K562 (cell line): ENCODE measurements around the gene PPP1R12B.
"Not testable (repeated sequence)": the region's sequence is repeated elsewhere in the genome, so short reads cannot be mapped to it uniquely, and the experiment has no call there.

Experiments
- HDGF ChIP-seq: fragments of 450-650 bp; IDR thresholded peaks from 2 replicates; pipeline ENCODE4 v1.6.1; 2016
- KLF16 ChIP-seq: IDR thresholded peaks from 2 replicates; pipeline ENCODE4 v1.6.1; 2016; ENCODE audit warnings: antibody characterized with exemption
- LEF1 ChIP-seq: fragments of 450-650 bp; IDR thresholded peaks from 2 replicates; pipeline ENCODE4 v1.6.1; 2016; ENCODE audit warnings: mild to moderate bottlenecking
- RAD21 ChIP-seq, 2 experiments: fragments of 250-450 bp in 1 of 2; fragments of 450-650 bp in 1 of 2; sonication (Bioruptor Pico) in 1 of 2; formaldehyde crosslinking in 1 of 2; IDR thresholded peaks in 1 of 2; conservative IDR thresholded peaks in 1 of 2; 2 replicates each; pipeline versions ENCODE4 v1.4.0 to v1.8.0; 2020 to 2022; ENCODE audit warnings: mild to moderate bottlenecking in 2 of 2, moderate library complexity in 1 of 2
- SAP30 ChIP-seq: fragments of 200-600 bp; sonication (generic); IDR thresholded peaks from 2 replicates; pipeline ENCODE4 v1.6.1; 2012; ENCODE audit warnings: borderline replicate concordance, low read depth, mild to moderate bottlenecking, moderate library complexity, low read length, control low read depth, inconsistent platforms; ENCODE audit not compliant: insufficient read depth, poor library complexity, severe bottlenecking
- SRF ChIP-seq, 2 experiments: fragments of 250-450, 450-650 bp in 1 of 2; sonication (Bioruptor Pico) in 1 of 2; sonication (generic) in 1 of 2; formaldehyde crosslinking; IDR thresholded peaks; 2 replicates each; pipeline versions ENCODE4 v1.5.0 to v1.5.1; 2020 to 2022; ENCODE audit warnings: mild to moderate bottlenecking in 1 of 2, missing genetic modification reagents in 1 of 2
- TAF7 ChIP-seq: fragments of 450-650 bp; IDR thresholded peaks from 2 replicates; pipeline ENCODE4 v1.6.1; 2016; ENCODE audit warnings: missing genetic modification characterization, missing compliant biosample characterization
- TBP ChIP-seq: optimal IDR thresholded peaks from 2 replicates; pipeline ENCODE3; 2011; ENCODE audit warnings: low read depth, low read length, improper control_type of control experiment
- TF ChIP-seq, protein P1 (sequence below), 3 experiments: IDR thresholded peaks in 2 of 3; conservative IDR thresholded peaks in 1 of 3; 2 replicates each; pipeline ENCODE4 v1.5.1; 2011 to 2012; ENCODE audit warnings: low read length in 3 of 3, mild to moderate bottlenecking in 3 of 3, control low read depth in 2 of 3, improper control_type of control experiment in 1 of 3, inconsistent platforms in 1 of 3, low read depth in 1 of 3, mixed read lengths in 1 of 3, moderate library complexity in 1 of 3; ENCODE audit not compliant: insufficient read depth in 2 of 3
- TF ChIP-seq, protein P2 (sequence below), 2 experiments: fragments of 450-650 bp in 1 of 2; IDR thresholded peaks; 2 replicates each; pipeline ENCODE4 v1.6.1; 2011 to 2017; ENCODE audit warnings: low read depth in 2 of 2, antibody characterized with exemption in 1 of 2, borderline replicate concordance in 1 of 2, low read length in 1 of 2, mild to moderate bottlenecking in 1 of 2, mixed read lengths in 1 of 2; ENCODE audit not compliant: control insufficient read depth in 1 of 2
- TF ChIP-seq, protein P3 (sequence below): sonication (generic); formaldehyde crosslinking; IDR thresholded peaks from 2 replicates; pipeline ENCODE4 v1.5.0; 2020; ENCODE audit warnings: missing genetic modification reagents

DNA sequence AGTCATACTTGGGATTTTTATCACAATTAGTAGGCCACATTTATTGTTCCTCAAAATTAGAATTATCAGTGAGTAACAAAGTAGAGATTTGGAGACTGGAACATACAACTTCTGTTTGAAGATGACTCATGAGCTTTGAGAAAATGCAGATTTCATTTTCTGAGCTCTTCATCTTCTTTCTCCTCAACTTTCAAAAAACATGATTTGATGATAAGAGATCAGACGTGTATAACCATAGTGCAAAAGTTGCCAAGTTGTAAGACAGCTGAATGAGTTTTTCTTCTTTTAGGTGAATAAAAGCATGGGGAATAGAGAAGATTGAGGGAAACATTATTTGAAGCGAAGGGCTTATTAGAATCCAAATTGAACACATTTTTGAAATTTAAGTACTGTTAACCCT lies 58.4 kb downstream of the PPP1R12B start:
- TF ChIP-seq, protein P1, sequence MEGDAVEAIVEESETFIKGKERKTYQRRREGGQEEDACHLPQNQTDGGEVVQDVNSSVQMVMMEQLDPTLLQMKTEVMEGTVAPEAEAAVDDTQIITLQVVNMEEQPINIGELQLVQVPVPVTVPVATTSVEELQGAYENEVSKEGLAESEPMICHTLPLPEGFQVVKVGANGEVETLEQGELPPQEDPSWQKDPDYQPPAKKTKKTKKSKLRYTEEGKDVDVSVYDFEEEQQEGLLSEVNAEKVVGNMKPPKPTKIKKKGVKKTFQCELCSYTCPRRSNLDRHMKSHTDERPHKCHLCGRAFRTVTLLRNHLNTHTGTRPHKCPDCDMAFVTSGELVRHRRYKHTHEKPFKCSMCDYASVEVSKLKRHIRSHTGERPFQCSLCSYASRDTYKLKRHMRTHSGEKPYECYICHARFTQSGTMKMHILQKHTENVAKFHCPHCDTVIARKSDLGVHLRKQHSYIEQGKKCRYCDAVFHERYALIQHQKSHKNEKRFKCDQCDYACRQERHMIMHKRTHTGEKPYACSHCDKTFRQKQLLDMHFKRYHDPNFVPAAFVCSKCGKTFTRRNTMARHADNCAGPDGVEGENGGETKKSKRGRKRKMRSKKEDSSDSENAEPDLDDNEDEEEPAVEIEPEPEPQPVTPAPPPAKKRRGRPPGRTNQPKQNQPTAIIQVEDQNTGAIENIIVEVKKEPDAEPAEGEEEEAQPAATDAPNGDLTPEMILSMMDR (IDR thresholded peaks at IDR 0.05 in 2 of 3, conservative IDR thresholded peaks at IDR 0.05 in 1 of 3; ENCODE audit: insufficient read depth in 2 of 3, low read depth in 1 of 3, low read length in 3 of 3): not testable (repeated sequence)
- not testable (repeated sequence) for TF ChIP-seq SRF (CRISPR knock-in tag; IDR thresholded peaks at IDR 0.05); TAF7 (tag); TBP; RAD21 (CRISPR knock-in tag; conservative IDR thresholded peaks at IDR 0.05 in 1 of 2, IDR thresholded peaks at IDR 0.05 in 1 of 2); SAP30; HDGF; KLF16; LEF1
- TF ChIP-seq, protein P2, sequence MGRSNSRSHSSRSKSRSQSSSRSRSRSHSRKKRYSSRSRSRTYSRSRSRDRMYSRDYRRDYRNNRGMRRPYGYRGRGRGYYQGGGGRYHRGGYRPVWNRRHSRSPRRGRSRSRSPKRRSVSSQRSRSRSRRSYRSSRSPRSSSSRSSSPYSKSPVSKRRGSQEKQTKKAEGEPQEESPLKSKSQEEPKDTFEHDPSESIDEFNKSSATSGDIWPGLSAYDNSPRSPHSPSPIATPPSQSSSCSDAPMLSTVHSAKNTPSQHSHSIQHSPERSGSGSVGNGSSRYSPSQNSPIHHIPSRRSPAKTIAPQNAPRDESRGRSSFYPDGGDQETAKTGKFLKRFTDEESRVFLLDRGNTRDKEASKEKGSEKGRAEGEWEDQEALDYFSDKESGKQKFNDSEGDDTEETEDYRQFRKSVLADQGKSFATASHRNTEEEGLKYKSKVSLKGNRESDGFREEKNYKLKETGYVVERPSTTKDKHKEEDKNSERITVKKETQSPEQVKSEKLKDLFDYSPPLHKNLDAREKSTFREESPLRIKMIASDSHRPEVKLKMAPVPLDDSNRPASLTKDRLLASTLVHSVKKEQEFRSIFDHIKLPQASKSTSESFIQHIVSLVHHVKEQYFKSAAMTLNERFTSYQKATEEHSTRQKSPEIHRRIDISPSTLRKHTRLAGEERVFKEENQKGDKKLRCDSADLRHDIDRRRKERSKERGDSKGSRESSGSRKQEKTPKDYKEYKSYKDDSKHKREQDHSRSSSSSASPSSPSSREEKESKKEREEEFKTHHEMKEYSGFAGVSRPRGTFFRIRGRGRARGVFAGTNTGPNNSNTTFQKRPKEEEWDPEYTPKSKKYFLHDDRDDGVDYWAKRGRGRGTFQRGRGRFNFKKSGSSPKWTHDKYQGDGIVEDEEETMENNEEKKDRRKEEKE (IDR thresholded peaks at IDR 0.05; ENCODE audit: borderline replicate concordance in 1 of 2, control insufficient read depth in 1 of 2, low read depth in 2 of 2, low read length in 1 of 2): not testable (repeated sequence)
- TF ChIP-seq, protein P3, sequence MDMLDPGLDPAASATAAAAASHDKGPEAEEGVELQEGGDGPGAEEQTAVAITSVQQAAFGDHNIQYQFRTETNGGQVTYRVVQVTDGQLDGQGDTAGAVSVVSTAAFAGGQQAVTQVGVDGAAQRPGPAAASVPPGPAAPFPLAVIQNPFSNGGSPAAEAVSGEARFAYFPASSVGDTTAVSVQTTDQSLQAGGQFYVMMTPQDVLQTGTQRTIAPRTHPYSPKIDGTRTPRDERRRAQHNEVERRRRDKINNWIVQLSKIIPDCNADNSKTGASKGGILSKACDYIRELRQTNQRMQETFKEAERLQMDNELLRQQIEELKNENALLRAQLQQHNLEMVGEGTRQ: not testable (repeated sequence)
